Osteoblast (primary cell): Measurements from ENCODE around the gene GNAZ. TPM values are rescaled to one million over a fixed set of nuclear protein-coding genes. Genes with fewer than 3 reads are reported as not detected.

Source experiments
- DNase-seq: peaks from one replicate; pipeline ENCODE4 v3.0.0; 2011; ENCODE audit warnings: low spot score, mixed read lengths; ENCODE audit not compliant: insufficient read length; ENCODE audit errors: missing footprints
- H2AFZ ChIP-seq: 2 replicates; pipeline ENCODE4 v1.6.0; 2011; ENCODE audit warnings: mild to moderate bottlenecking, low read length
- H3K27ac ChIP-seq: 2 replicates; pipeline ENCODE4 v1.5.1; 2011; ENCODE audit warnings: mild to moderate bottlenecking, low read depth, low read length, moderate library complexity
- H3K27me3 ChIP-seq: 2 replicates; pipeline ENCODE4 v1.6.0; 2012; ENCODE audit warnings: mild to moderate bottlenecking, control low read depth, inconsistent platforms, low read length, moderate library complexity; ENCODE audit not compliant: insufficient read depth
- H3K36me3 ChIP-seq: 2 replicates; pipeline ENCODE4 v1.5.1; 2011; ENCODE audit warnings: mild to moderate bottlenecking, low read length, control low read depth, moderate library complexity; ENCODE audit not compliant: insufficient read depth
- H3K4me1 ChIP-seq: 2 replicates; pipeline ENCODE4 v1.5.1; 2011; ENCODE audit warnings: mild to moderate bottlenecking, low read length, control low read depth, moderate library complexity; ENCODE audit not compliant: insufficient read depth
- H3K4me2 ChIP-seq: 2 replicates; pipeline ENCODE4 v1.6.0; 2011; ENCODE audit warnings: mild to moderate bottlenecking, low read length; ENCODE audit not compliant: insufficient read depth
- H3K4me3 ChIP-seq: fragments of 200-600 bp; sonication (generic); 3 replicates; pipeline ENCODE4 v1.5.1; 2012; ENCODE audit warnings: mild to moderate bottlenecking, low read length, inconsistent platforms; ENCODE audit not compliant: insufficient read depth
- H3K79me2 ChIP-seq: 2 replicates; pipeline ENCODE4 v1.6.0; 2012; ENCODE audit warnings: mild to moderate bottlenecking, low read length, control low read depth, inconsistent platforms; ENCODE audit not compliant: insufficient read depth
- H3K9me3 ChIP-seq: 2 replicates; pipeline ENCODE4 v1.5.1; 2011; ENCODE audit warnings: low read depth, low read length, control low read depth
- H4K20me1 ChIP-seq: 2 replicates; pipeline ENCODE4 v1.6.0; 2012; ENCODE audit warnings: mild to moderate bottlenecking, low read length, control low read depth; ENCODE audit not compliant: insufficient read depth
- total RNA-seq: library from RNA; depleted of rRNA; stranded (reverse); fragments of >200 nt; gene quantifications from 2 replicates; pipeline ENCODE4 v1.2.3, GENCODE V29; 2012
- TF ChIP-seq, protein P1 (sequence below): IDR thresholded peaks from 2 replicates; pipeline ENCODE4 v1.5.1; 2011; ENCODE audit warnings: mild to moderate bottlenecking, low read depth, low read length, moderate library complexity; ENCODE audit errors: extremely low read depth

Gene GNAZ
- total RNA-seq, 1 donor = 0.72 TPM

DNA sequence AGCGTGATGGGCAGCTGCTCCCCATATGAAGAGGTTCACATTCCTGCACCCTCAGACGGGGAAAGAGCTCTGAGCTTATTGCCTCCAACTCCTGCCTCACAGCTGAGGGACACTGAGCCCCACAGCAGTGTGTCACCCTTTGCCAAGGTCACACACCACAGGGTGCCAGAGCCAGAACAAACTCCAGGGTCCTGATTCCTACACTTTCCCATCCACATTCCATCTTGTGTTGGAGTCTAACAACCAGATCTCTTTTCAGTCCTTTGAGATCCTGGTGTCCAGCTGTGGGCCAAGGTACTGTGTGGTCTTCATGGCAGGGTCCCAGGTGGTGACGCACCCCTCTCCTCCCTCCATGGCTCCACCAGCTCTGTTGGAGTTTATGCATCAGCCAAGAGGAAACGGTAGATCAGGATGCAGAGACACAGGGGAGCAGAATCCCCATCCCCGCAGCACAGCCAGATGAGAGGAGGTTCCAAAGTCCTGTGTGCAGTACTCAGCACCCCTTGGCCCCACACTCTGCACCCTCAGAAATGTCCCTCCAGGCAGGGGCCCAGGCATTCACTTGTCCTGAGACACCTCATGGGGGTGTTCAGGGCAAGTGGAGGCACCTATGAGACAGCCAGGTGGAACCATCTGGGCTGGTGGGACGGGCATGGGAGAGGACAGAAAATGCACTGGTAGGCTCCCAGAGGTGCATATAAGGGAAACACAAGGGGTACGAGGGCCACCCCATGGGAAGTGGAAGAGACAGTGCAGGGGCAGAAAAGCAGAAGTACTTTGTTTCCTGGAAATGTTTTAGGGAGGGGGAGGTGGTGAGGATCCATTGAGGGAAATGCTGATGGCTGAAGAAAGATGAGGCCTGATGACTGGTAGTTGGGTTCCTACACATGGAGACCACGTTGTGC, 32.6 kb upstream of the GNAZ start:
- H3K79me2 ChIP-seq = no peaks in the 10 kb centered on the region
- no peaks in the 10 kb centered on the region for H3K4me1 ChIP-seq
- no peaks in the 10 kb centered on the region for H3K9me3 ChIP-seq
- no peak for DNase-seq
- H2AFZ ChIP-seq = no peak overlapping the region
- H3K4me3 ChIP-seq = no peak overlapping the region
- no peaks in the 10 kb centered on the region for H4K20me1 ChIP-seq
- H3K4me2 ChIP-seq = no peak overlapping the region
- H3K27ac ChIP-seq = no peak overlapping the region
- no peaks in the 10 kb centered on the region for H3K27me3 ChIP-seq
- TF ChIP-seq, protein P1, sequence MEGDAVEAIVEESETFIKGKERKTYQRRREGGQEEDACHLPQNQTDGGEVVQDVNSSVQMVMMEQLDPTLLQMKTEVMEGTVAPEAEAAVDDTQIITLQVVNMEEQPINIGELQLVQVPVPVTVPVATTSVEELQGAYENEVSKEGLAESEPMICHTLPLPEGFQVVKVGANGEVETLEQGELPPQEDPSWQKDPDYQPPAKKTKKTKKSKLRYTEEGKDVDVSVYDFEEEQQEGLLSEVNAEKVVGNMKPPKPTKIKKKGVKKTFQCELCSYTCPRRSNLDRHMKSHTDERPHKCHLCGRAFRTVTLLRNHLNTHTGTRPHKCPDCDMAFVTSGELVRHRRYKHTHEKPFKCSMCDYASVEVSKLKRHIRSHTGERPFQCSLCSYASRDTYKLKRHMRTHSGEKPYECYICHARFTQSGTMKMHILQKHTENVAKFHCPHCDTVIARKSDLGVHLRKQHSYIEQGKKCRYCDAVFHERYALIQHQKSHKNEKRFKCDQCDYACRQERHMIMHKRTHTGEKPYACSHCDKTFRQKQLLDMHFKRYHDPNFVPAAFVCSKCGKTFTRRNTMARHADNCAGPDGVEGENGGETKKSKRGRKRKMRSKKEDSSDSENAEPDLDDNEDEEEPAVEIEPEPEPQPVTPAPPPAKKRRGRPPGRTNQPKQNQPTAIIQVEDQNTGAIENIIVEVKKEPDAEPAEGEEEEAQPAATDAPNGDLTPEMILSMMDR = no peak
- no peaks in the 10 kb centered on the region for H3K36me3 ChIP-seq

DNA sequence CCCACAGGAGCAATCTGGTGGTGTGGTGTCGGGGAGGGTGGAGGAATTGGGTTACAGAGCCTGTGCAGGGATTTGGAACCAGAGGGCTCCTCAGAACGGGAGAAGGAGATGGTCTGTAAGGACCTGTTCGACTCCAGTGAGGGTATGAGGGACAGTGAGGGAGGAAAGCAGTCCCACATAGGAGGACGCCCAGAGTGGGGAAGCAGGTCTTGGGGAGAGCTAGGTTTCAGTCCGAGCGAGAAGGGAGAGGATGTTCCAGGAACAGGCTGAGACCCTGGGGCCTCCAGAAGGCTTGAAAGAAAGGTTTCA, 32.0 kb upstream of the GNAZ start:
- TF ChIP-seq, protein P1 = no peak
- Histone ChIP-seq H3K79me2 (no peaks in the 10 kb centered on the region), H2AFZ (no peak overlapping the region), H3K4me1 (no peaks in the 10 kb centered on the region), H3K4me2 (no peak overlapping the region), H3K4me3 (no peak overlapping the region), H3K27me3 (no peaks in the 10 kb centered on the region), H4K20me1 (no peaks in the 10 kb centered on the region), H3K9me3 (no peaks in the 10 kb centered on the region), H3K27ac (no peak overlapping the region), H3K36me3 (no peaks in the 10 kb centered on the region)
- no peak for DNase-seq

DNA sequence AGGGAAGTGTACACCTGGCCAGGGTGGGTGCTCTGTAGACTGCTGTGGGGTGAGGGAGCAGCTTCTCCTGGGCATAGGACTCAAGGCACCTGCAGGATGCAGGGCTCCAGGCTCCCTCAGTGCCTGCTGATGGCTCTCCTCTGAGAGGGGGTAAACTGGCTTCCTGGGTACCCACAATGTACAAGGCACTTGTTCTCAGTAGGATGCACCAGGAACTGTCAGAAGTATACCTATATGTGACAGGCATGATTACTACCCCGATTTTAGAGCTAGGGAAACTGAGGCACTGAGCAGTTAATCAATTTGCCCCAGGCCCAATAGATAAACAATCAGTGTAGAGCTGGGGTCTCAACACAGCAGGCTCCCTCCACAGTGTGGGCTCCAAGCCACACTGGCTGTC, 31.4 kb upstream of the GNAZ start:
- Histone ChIP-seq H3K36me3 (no peaks in the 10 kb centered on the region), H3K27me3 (no peaks in the 10 kb centered on the region), H2AFZ (no peak overlapping the region), H3K79me2 (no peaks in the 10 kb centered on the region), H3K9me3 (no peaks in the 10 kb centered on the region), H4K20me1 (no peaks in the 10 kb centered on the region), H3K4me1 (no peaks in the 10 kb centered on the region), H3K27ac (no peak overlapping the region), H3K4me3 (no peak overlapping the region), H3K4me2 (no peak overlapping the region)
- DNase-seq = no peak
- TF ChIP-seq, protein P1 = no peak

GRCh38 chr22:23042179-23042578, 28.1 kb upstream of the GNAZ start:
- TF ChIP-seq, protein P1 = no peak

More at GRCh38 chr22:23042179-23042578, 28.1 kb upstream of the GNAZ start:
- H3K9me3 ChIP-seq = no peaks in the 10 kb centered on the region
- no peaks in the 10 kb centered on the region for H3K36me3 ChIP-seq
- DNase-seq = no peak
- H4K20me1 ChIP-seq = no peaks in the 10 kb centered on the region
- no peaks in the 10 kb centered on the region for H3K4me1 ChIP-seq
- H3K79me2 ChIP-seq = no peaks in the 10 kb centered on the region
- no peak overlapping the region for H3K27ac ChIP-seq
- no peak overlapping the region for H3K4me2 ChIP-seq
- H2AFZ ChIP-seq = no peak overlapping the region
- no peak overlapping the region for H3K4me3 ChIP-seq
- H3K27me3 ChIP-seq = no peaks in the 10 kb centered on the region
